Liver (tissue), 3 donors: ENCODE results near the gene LEMD2.

Experiments used
- CTCF ChIP-seq: fragments of 150-350 bp; IDR thresholded peaks from 2 replicates; pipeline ENCODE4 v1.5.1; 2017; ENCODE audit warnings: improper control_type of control experiment, low read depth, low read length; ENCODE audit not compliant: missing input control
- JUND ChIP-seq, 2 donors: IDR thresholded peaks; 2 replicates each; pipeline ENCODE4 v1.6.1; 2016; ENCODE audit warnings: antibody characterized with exemption in 2 of 2
- RAD21 ChIP-seq, 2 donors: IDR thresholded peaks; 2 replicates each; pipeline ENCODE4 v1.6.1; 2016; ENCODE audit warnings: antibody characterized with exemption in 2 of 2, mild to moderate bottlenecking in 2 of 2
- SP1 ChIP-seq: IDR thresholded peaks from 2 replicates; pipeline ENCODE4 v1.6.1; 2018; ENCODE audit warnings: antibody characterized with exemption, mild to moderate bottlenecking
- TAF1 ChIP-seq: conservative IDR thresholded peaks from 2 replicates; pipeline ENCODE4 v1.6.1; 2016; ENCODE audit warnings: antibody characterized with exemption, mild to moderate bottlenecking
- YY1 ChIP-seq: IDR thresholded peaks from 2 replicates; pipeline ENCODE4 v1.6.1; 2016; ENCODE audit warnings: antibody characterized with exemption, mild to moderate bottlenecking
- TF ChIP-seq, protein P1 (sequence below): IDR thresholded peaks from 2 replicates; pipeline ENCODE4 v1.6.1; 2016; ENCODE audit warnings: antibody characterized with exemption, mild to moderate bottlenecking
- donor health status: healthy.
- donor health status: healthy.

- TF ChIP-seq SP1 (no peak), JUND (IDR thresholded peaks at IDR 0.05) (no peak), CTCF (no peak), RAD21 (IDR thresholded peaks at IDR 0.05) (no peak), YY1 (no peak), TAF1 (no peak)
- TF ChIP-seq, protein P1, sequence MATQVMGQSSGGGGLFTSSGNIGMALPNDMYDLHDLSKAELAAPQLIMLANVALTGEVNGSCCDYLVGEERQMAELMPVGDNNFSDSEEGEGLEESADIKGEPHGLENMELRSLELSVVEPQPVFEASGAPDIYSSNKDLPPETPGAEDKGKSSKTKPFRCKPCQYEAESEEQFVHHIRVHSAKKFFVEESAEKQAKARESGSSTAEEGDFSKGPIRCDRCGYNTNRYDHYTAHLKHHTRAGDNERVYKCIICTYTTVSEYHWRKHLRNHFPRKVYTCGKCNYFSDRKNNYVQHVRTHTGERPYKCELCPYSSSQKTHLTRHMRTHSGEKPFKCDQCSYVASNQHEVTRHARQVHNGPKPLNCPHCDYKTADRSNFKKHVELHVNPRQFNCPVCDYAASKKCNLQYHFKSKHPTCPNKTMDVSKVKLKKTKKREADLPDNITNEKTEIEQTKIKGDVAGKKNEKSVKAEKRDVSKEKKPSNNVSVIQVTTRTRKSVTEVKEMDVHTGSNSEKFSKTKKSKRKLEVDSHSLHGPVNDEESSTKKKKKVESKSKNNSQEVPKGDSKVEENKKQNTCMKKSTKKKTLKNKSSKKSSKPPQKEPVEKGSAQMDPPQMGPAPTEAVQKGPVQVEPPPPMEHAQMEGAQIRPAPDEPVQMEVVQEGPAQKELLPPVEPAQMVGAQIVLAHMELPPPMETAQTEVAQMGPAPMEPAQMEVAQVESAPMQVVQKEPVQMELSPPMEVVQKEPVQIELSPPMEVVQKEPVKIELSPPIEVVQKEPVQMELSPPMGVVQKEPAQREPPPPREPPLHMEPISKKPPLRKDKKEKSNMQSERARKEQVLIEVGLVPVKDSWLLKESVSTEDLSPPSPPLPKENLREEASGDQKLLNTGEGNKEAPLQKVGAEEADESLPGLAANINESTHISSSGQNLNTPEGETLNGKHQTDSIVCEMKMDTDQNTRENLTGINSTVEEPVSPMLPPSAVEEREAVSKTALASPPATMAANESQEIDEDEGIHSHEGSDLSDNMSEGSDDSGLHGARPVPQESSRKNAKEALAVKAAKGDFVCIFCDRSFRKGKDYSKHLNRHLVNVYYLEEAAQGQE: no peak
Observed at GRCh38 chr6:33816911-33817310, 28.0 kb upstream of the LEMD2 start.
